Fibroblast of gingiva (primary cell): ENCODE results near the gene PLEKHG3.
A peak's percentile ranks its signal among the peaks of the same experiment; 100 is the strongest.

Experiments used
- DNase-seq: peaks from one replicate; pipeline ENCODE4 v3.0.0-alpha.2; 2011; ENCODE audit warnings: low read depth

Gene PLEKHG3

GRCh38 chr14:64707661-64708060 lies 3.4 kb downstream of the PLEKHG3 start:
- DNase-seq, result no peak

- no peak for DNase-seq
These were observed 4.2 kb downstream of the PLEKHG3 start for GRCh38 chr14:64708148-64709004.

- DNase-seq, result no peak
These were observed 4.9 kb downstream of the PLEKHG3 start for GRCh38 chr14:64709126-64709525.

GRCh38 chr14:64711039-64711438 lies 6.8 kb downstream of the PLEKHG3 start:
- peak; percentile 26 for DNase-seq

GRCh38 chr14:64713677-64714076 lies 9.5 kb downstream of the PLEKHG3 start:
- no peak for DNase-seq

GRCh38 chr14:64714432-64715025 lies 10.3 kb downstream of the PLEKHG3 start:
- DNase-seq, result no peak

GRCh38 chr14:64715146-64715627 lies 11.0 kb downstream of the PLEKHG3 start:
- DNase-seq, result no peak

- DNase-seq, result no peak
These were observed 11.6 kb downstream of the PLEKHG3 start for GRCh38 chr14:64715628-64716412.

- DNase-seq, result no peak
These were observed 13.6 kb downstream of the PLEKHG3 start for GRCh38 chr14:64717870-64718269.

GRCh38 chr14:64718762-64719161 lies 14.5 kb downstream of the PLEKHG3 start:
- DNase-seq, result no peak

GRCh38 chr14:64719601-64720000 lies 15.4 kb downstream of the PLEKHG3 start:
- DNase-seq, result no peak

- no peak for DNase-seq
These were observed 15.9 kb downstream of the PLEKHG3 start for GRCh38 chr14:64720131-64720576.

GRCh38 chr14:64721391-64721791 lies 17.2 kb downstream of the PLEKHG3 start:
- DNase-seq, result peak; percentile 81

- DNase-seq, result no peak
These were observed 17.7 kb downstream of the PLEKHG3 start for GRCh38 chr14:64721899-64722298.

GRCh38 chr14:64722842-64723447 lies 18.7 kb downstream of the PLEKHG3 start:
- DNase-seq, result no peak

- DNase-seq, result no peak
These were observed 19.7 kb downstream of the PLEKHG3 start for GRCh38 chr14:64723691-64724577.

- DNase-seq, result no peak
These were observed 20.3 kb downstream of the PLEKHG3 start for GRCh38 chr14:64724578-64724930.

GRCh38 chr14:64725261-64725815 lies 21.1 kb downstream of the PLEKHG3 start:
- no peak for DNase-seq

GRCh38 chr14:64725879-64726584 lies 21.8 kb downstream of the PLEKHG3 start:
- DNase-seq, result no peak

- DNase-seq, result no peak
These were observed 22.3 kb downstream of the PLEKHG3 start for GRCh38 chr14:64726585-64726890.
